Measurements from ENCODE around the gene CLCF1.

The CLCF1 gene

GRCh38 chr11:67390947-67391303 lies 17.5 kb upstream of the CLCF1 start:
- Histone ChIP-seq H3K27ac (ENCODE audit: low read length) (peak overlapping the region; percentile 71), H3K27me3 (ENCODE audit: low read depth, low read length) (no peaks in the 10 kb centered on the region), H3K4me1 (ENCODE audit: control insufficient read depth in 1 of 2, insufficient read depth in 2 of 2, low read length in 2 of 2) (peaks cover 0 to 12% of the 10 kb centered on the region in 2 donors), H3K4me3 (ENCODE audit: low read depth in 1 of 2, low read length in 2 of 2) (peak overlapping the region; percentile 83 to 90), H3K36me3 (ENCODE audit: control insufficient read depth in 1 of 2, insufficient read depth in 2 of 2, low read length in 2 of 2) (peaks cover 0 to 11% of the 10 kb centered on the region in 2 donors), H3K9me3 (ENCODE audit: control insufficient read depth in 1 of 2, low read length in 2 of 2) (no peaks in the 10 kb centered on the region)

GRCh38 chr11:67389477-67389876 lies 16.1 kb upstream of the CLCF1 start:
- Histone ChIP-seq H3K27me3 (ENCODE audit: low read depth, low read length) (no peaks in the 10 kb centered on the region), H3K36me3 (ENCODE audit: control insufficient read depth in 1 of 2, insufficient read depth in 2 of 2, low read length in 2 of 2) (peaks cover 0 to 6% of the 10 kb centered on the region in 2 donors), H3K9me3 (ENCODE audit: control insufficient read depth in 1 of 2, low read length in 2 of 2) (no peaks in the 10 kb centered on the region), H3K4me1 (ENCODE audit: control insufficient read depth in 1 of 2, insufficient read depth in 2 of 2, low read length in 2 of 2) (peaks cover 0 to 17% of the 10 kb centered on the region in 2 donors), H3K27ac (ENCODE audit: low read length) (no peak overlapping the region), H3K4me3 (ENCODE audit: low read depth in 1 of 2, low read length in 2 of 2) (no peak overlapping the region)

GRCh38 chr11:67387518-67387917 lies 14.1 kb upstream of the CLCF1 start:
- H3K9me3 ChIP-seq (ENCODE audit: control insufficient read depth in 1 of 2, low read length in 2 of 2), result no peaks in the 10 kb centered on the region
- peaks cover 0 to 14% of the 10 kb centered on the region in 2 donors for H3K4me1 ChIP-seq (ENCODE audit: control insufficient read depth in 1 of 2, insufficient read depth in 2 of 2, low read length in 2 of 2)
- no peaks in the 10 kb centered on the region for H3K27me3 ChIP-seq (ENCODE audit: low read depth, low read length)
- H3K4me3 ChIP-seq (ENCODE audit: low read depth in 1 of 2, low read length in 2 of 2), result no peak overlapping the region
- no peak overlapping the region for H3K27ac ChIP-seq (ENCODE audit: low read length)
- H3K36me3 ChIP-seq (ENCODE audit: control insufficient read depth in 1 of 2, insufficient read depth in 2 of 2, low read length in 2 of 2), result no peaks in the 10 kb centered on the region

- Histone ChIP-seq H3K4me3 (ENCODE audit: low read depth in 1 of 2, low read length in 2 of 2) (no peak overlapping the region), H3K27ac (ENCODE audit: low read length) (no peak overlapping the region), H3K9me3 (ENCODE audit: control insufficient read depth in 1 of 2, low read length in 2 of 2) (no peaks in the 10 kb centered on the region), H3K36me3 (ENCODE audit: control insufficient read depth in 1 of 2, insufficient read depth in 2 of 2, low read length in 2 of 2) (no peaks in the 10 kb centered on the region), H3K4me1 (ENCODE audit: control insufficient read depth in 1 of 2, insufficient read depth in 2 of 2, low read length in 2 of 2) (peaks cover 0 to 16% of the 10 kb centered on the region in 2 donors), H3K27me3 (ENCODE audit: low read depth, low read length) (no peaks in the 10 kb centered on the region)
Measured at GRCh38 chr11:67387069-67387468, 13.7 kb upstream of the CLCF1 start.

- Histone ChIP-seq H3K9me3 (ENCODE audit: control insufficient read depth in 1 of 2, low read length in 2 of 2) (no peaks in the 10 kb centered on the region), H3K4me3 (ENCODE audit: low read depth in 1 of 2, low read length in 2 of 2) (no peak overlapping the region), H3K36me3 (ENCODE audit: control insufficient read depth in 1 of 2, insufficient read depth in 2 of 2, low read length in 2 of 2) (no peaks in the 10 kb centered on the region), H3K27me3 (ENCODE audit: low read depth, low read length) (no peaks in the 10 kb centered on the region), H3K4me1 (ENCODE audit: control insufficient read depth in 1 of 2, insufficient read depth in 2 of 2, low read length in 2 of 2) (peaks cover 0 to 10% of the 10 kb centered on the region in 2 donors), H3K27ac (ENCODE audit: low read length) (no peak overlapping the region)
Measured at GRCh38 chr11:67384851-67385366, 11.5 kb upstream of the CLCF1 start.

GRCh38 chr11:67382276-67383136 lies 9.1 kb upstream of the CLCF1 start:
- peaks cover 0 to 10% of the 10 kb centered on the region in 2 donors for H3K4me1 ChIP-seq (ENCODE audit: control insufficient read depth in 1 of 2, insufficient read depth in 2 of 2, low read length in 2 of 2)
- no peaks in the 10 kb centered on the region for H3K27me3 ChIP-seq (ENCODE audit: low read depth, low read length)
- H3K4me3 ChIP-seq (ENCODE audit: low read depth in 1 of 2, low read length in 2 of 2), result no peak overlapping the region
- H3K27ac ChIP-seq (ENCODE audit: low read length), result no peak overlapping the region
- H3K9me3 ChIP-seq (ENCODE audit: control insufficient read depth in 1 of 2, low read length in 2 of 2), result no peaks in the 10 kb centered on the region
- no peaks in the 10 kb centered on the region for H3K36me3 ChIP-seq (ENCODE audit: control insufficient read depth in 1 of 2, insufficient read depth in 2 of 2, low read length in 2 of 2)

GRCh38 chr11:67381244-67381972 lies 8.0 kb upstream of the CLCF1 start:
- H3K4me3 ChIP-seq (ENCODE audit: low read depth in 1 of 2, low read length in 2 of 2), result no peak overlapping the region
- H3K4me1 ChIP-seq (ENCODE audit: control insufficient read depth in 1 of 2, insufficient read depth in 2 of 2, low read length in 2 of 2), result peaks cover 0 to 10% of the 10 kb centered on the region in 2 donors
- H3K9me3 ChIP-seq (ENCODE audit: control insufficient read depth in 1 of 2, low read length in 2 of 2), result no peaks in the 10 kb centered on the region
- H3K27me3 ChIP-seq (ENCODE audit: low read depth, low read length), result no peaks in the 10 kb centered on the region
- no peak overlapping the region for H3K27ac ChIP-seq (ENCODE audit: low read length)
- H3K36me3 ChIP-seq (ENCODE audit: control insufficient read depth in 1 of 2, insufficient read depth in 2 of 2, low read length in 2 of 2), result no peaks in the 10 kb centered on the region

- Histone ChIP-seq H3K9me3 (ENCODE audit: control insufficient read depth in 1 of 2, low read length in 2 of 2) (no peaks in the 10 kb centered on the region), H3K36me3 (ENCODE audit: control insufficient read depth in 1 of 2, insufficient read depth in 2 of 2, low read length in 2 of 2) (no peaks in the 10 kb centered on the region), H3K27me3 (ENCODE audit: low read depth, low read length) (no peaks in the 10 kb centered on the region), H3K4me1 (ENCODE audit: control insufficient read depth in 1 of 2, insufficient read depth in 2 of 2, low read length in 2 of 2) (peaks cover 5 to 13% of the 10 kb centered on the region in 2 donors), H3K27ac (ENCODE audit: low read length) (no peak overlapping the region), H3K4me3 (ENCODE audit: low read depth in 1 of 2, low read length in 2 of 2) (no peak overlapping the region)
Measured at GRCh38 chr11:67379061-67380058, 6.0 kb upstream of the CLCF1 start.

- no peaks in the 10 kb centered on the region for H3K27me3 ChIP-seq (ENCODE audit: low read depth, low read length)
- H3K9me3 ChIP-seq (ENCODE audit: control insufficient read depth in 1 of 2, low read length in 2 of 2), result no peaks in the 10 kb centered on the region
- peaks cover 5 to 19% of the 10 kb centered on the region in 2 donors for H3K4me1 ChIP-seq (ENCODE audit: control insufficient read depth in 1 of 2, insufficient read depth in 2 of 2, low read length in 2 of 2)
- H3K36me3 ChIP-seq (ENCODE audit: control insufficient read depth in 1 of 2, insufficient read depth in 2 of 2, low read length in 2 of 2), result peaks cover 0 to 3% of the 10 kb centered on the region in 2 donors
- H3K27ac ChIP-seq (ENCODE audit: low read length), result no peak overlapping the region
- H3K4me3 ChIP-seq (ENCODE audit: low read depth in 1 of 2, low read length in 2 of 2), result no peak overlapping the region
Measured at GRCh38 chr11:67378544-67378943, 5.1 kb upstream of the CLCF1 start.

GRCh38 chr11:67376873-67377808 lies 3.7 kb upstream of the CLCF1 start:
- Histone ChIP-seq H3K9me3 (ENCODE audit: control insufficient read depth in 1 of 2, low read length in 2 of 2) (no peaks in the 10 kb centered on the region), H3K27me3 (ENCODE audit: low read depth, low read length) (no peaks in the 10 kb centered on the region), H3K36me3 (ENCODE audit: control insufficient read depth in 1 of 2, insufficient read depth in 2 of 2, low read length in 2 of 2) (peaks cover 0 to 3% of the 10 kb centered on the region in 2 donors), H3K4me3 (ENCODE audit: low read depth in 1 of 2, low read length in 2 of 2) (no peak overlapping the region), H3K4me1 (ENCODE audit: control insufficient read depth in 1 of 2, insufficient read depth in 2 of 2, low read length in 2 of 2) (peaks cover 5 to 20% of the 10 kb centered on the region in 2 donors), H3K27ac (ENCODE audit: low read length) (no peak overlapping the region)
